ENCODE measurements around the gene BBS9.

- TF ChIP-seq POLR2A (IDR thresholded peaks at IDR 0.05): no peak
- TF ChIP-seq CTCF (IDR thresholded peaks at IDR 0.05): no peak
- no peak for TF ChIP-seq EP300 (IDR thresholded peaks at IDR 0.05)
Measured at GRCh38 chr7:33536398-33537103, 407.2 kb downstream of the BBS9 start.
